ENCODE results near the gene GDNF. TPM values are rescaled to one million over a fixed set of nuclear protein-coding genes. Genes with fewer than 3 reads are reported as not detected.

The GDNF gene
- total and polyA plus RNA-seq, 9 donors = 0.23 to 6.3 (median 3.6) TPM

GRCh38 chr5:37767251-37767650, 72.6 kb downstream of the GDNF start:
- Histone ChIP-seq H3K27ac (no peak overlapping the region), H3K4me3 (no peak overlapping the region), H3K9me3 (no peaks in the 10 kb centered on the region), H3K36me3 (no peaks in the 10 kb centered on the region), H3K27me3 (no peaks in the 10 kb centered on the region), H3K4me1 (ENCODE audit: insufficient read depth) (no peaks in the 10 kb centered on the region)
- no peak for DNase-seq
- intact Hi-C loops (cut with DNase I) = no loop called here
- TF ChIP-seq POLR2A (IDR thresholded peaks at IDR 0.05) = no peak
- no peak for TF ChIP-seq EP300 (IDR thresholded peaks at IDR 0.05)
- TF ChIP-seq CTCF (IDR thresholded peaks at IDR 0.05) = no peak
- WGBS, 3 donors = 71 to 79% (median 75%) methylated on average over 3 of the region's 3 CpGs

All from ovary (tissue), 9 donors.